Ovary (tissue), 3 donors: ENCODE data around the gene NABP1.

Experiments used
- CTCF ChIP-seq, 3 donors: fragments of 450-650 bp in 2 of 3; fragments of 200-600 bp in 1 of 3; IDR thresholded peaks; one replicate each; pipeline versions ENCODE4 v1.5.1 to v1.8.0; 2016 to 2022; ENCODE audit warnings: antibody characterized with exemption in 3 of 3, mild to moderate bottlenecking in 1 of 3
- EP300 ChIP-seq: sonication (generic); formaldehyde crosslinking; IDR thresholded peaks from one replicate; pipeline ENCODE4 v1.6.1; 2017; ENCODE audit warnings: antibody characterized with exemption
- POLR2A ChIP-seq: fragments of 450-650 bp; IDR thresholded peaks from one replicate; pipeline ENCODE4 v1.6.1; 2017; ENCODE audit warnings: antibody characterized with exemption, mild to moderate bottlenecking, moderate library complexity
- donor health status: DM: no; HTN: no; CAD: no.

DNA sequence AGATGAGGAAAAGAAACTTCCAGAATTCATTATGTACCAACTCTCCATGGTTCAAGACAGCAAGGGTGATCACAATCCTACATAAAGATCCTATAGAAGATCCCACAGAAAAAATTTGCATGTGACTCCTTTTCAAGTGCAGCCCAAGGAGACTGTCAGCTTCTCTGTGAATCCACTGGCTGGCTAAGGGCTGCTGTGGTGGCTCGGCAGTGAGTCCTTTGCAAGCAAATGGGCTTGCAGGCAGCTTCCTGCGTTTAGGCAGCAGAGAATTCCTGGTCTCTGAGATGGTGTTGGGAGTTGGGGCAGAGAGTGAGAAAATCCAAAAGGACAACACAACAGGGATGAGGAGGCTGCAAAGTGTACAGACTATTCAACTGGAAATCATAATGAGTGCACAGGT is 43.4 kb downstream of the NABP1 start:
- TF ChIP-seq POLR2A, result no peak
- no peak for TF ChIP-seq CTCF (IDR thresholded peaks at IDR 0.05)
- no peak for TF ChIP-seq EP300
